Measurements from ENCODE around the gene HDLBP.

The HDLBP gene

GRCh38 chr2:241187101-241187917, 128.2 kb downstream of the HDLBP start:
- no peak for DNase-seq (ENCODE audit: low spot score in 2 of 2)
- ATAC-seq (replicated peaks; ENCODE audit: extremely low read depth, poor library complexity, severe bottlenecking): no peak
- H3K9me3 Mint-ChIP-seq: no peaks in the 10 kb centered on the region
- H3K27ac Mint-ChIP-seq (ENCODE audit: low read depth): no peak overlapping the region
- no peaks in the 10 kb centered on the region for H3K27me3 Mint-ChIP-seq
- no peaks in the 10 kb centered on the region for H3K4me1 Mint-ChIP-seq
- H3K36me3 Mint-ChIP-seq (ENCODE audit: insufficient read depth): peaks cover 6% of the 10 kb centered on the region
- H3K4me3 Mint-ChIP-seq: no peak overlapping the region

- H3K4me1 Mint-ChIP-seq: no peaks in the 10 kb centered on the region
- ATAC-seq (replicated peaks; ENCODE audit: extremely low read depth, poor library complexity, severe bottlenecking) (no peak), DNase-seq (ENCODE audit: low spot score in 2 of 2) (no peak)
- no peak overlapping the region for H3K27ac Mint-ChIP-seq (ENCODE audit: low read depth)
- H3K4me3 Mint-ChIP-seq: no peak overlapping the region
- H3K36me3 Mint-ChIP-seq (ENCODE audit: insufficient read depth): peaks cover 9% of the 10 kb centered on the region
- no peaks in the 10 kb centered on the region for H3K27me3 Mint-ChIP-seq
- H3K9me3 Mint-ChIP-seq: no peaks in the 10 kb centered on the region
Measured at GRCh38 chr2:241185961-241186360, 129.5 kb downstream of the HDLBP start.

- ATAC-seq (replicated peaks; ENCODE audit: extremely low read depth, poor library complexity, severe bottlenecking) (no peak), DNase-seq (ENCODE audit: low spot score in 2 of 2) (no peak)
- no peaks in the 10 kb centered on the region for H3K27me3 Mint-ChIP-seq
- H3K9me3 Mint-ChIP-seq: no peaks in the 10 kb centered on the region
- peaks cover 15% of the 10 kb centered on the region for H3K36me3 Mint-ChIP-seq (ENCODE audit: insufficient read depth)
- no peak overlapping the region for H3K4me3 Mint-ChIP-seq
- no peaks in the 10 kb centered on the region for H3K4me1 Mint-ChIP-seq
- no peak overlapping the region for H3K27ac Mint-ChIP-seq (ENCODE audit: low read depth)
Measured at GRCh38 chr2:241184901-241185300, 130.6 kb downstream of the HDLBP start.

- ATAC-seq (replicated peaks; ENCODE audit: extremely low read depth, poor library complexity, severe bottlenecking) (no peak), DNase-seq (ENCODE audit: low spot score in 2 of 2) (no peak)
- no peak overlapping the region for H3K4me3 Mint-ChIP-seq
- H3K36me3 Mint-ChIP-seq (ENCODE audit: insufficient read depth): peaks cover 27% of the 10 kb centered on the region
- no peaks in the 10 kb centered on the region for H3K9me3 Mint-ChIP-seq
- H3K27ac Mint-ChIP-seq (ENCODE audit: low read depth): no peak overlapping the region
- H3K27me3 Mint-ChIP-seq: no peaks in the 10 kb centered on the region
- no peaks in the 10 kb centered on the region for H3K4me1 Mint-ChIP-seq
Measured at GRCh38 chr2:241183221-241183620, 132.3 kb downstream of the HDLBP start.

- Mint-ChIP-seq H3K36me3 (ENCODE audit: insufficient read depth) (peaks cover 32% of the 10 kb centered on the region), H3K4me1 (no peaks in the 10 kb centered on the region), H3K9me3 (no peaks in the 10 kb centered on the region), H3K27me3 (no peaks in the 10 kb centered on the region), H3K4me3 (no peak overlapping the region), H3K27ac (ENCODE audit: low read depth) (no peak overlapping the region)
- ATAC-seq (replicated peaks; ENCODE audit: extremely low read depth, poor library complexity, severe bottlenecking) (no peak), DNase-seq (ENCODE audit: low spot score in 2 of 2) (no peak)
Measured at GRCh38 chr2:241182531-241183133, 132.8 kb downstream of the HDLBP start.

GRCh38 chr2:241182126-241182525, 133.3 kb downstream of the HDLBP start:
- H3K27me3 Mint-ChIP-seq: no peaks in the 10 kb centered on the region
- no peak overlapping the region for H3K27ac Mint-ChIP-seq (ENCODE audit: low read depth)
- no peak overlapping the region for H3K4me3 Mint-ChIP-seq
- H3K4me1 Mint-ChIP-seq: no peaks in the 10 kb centered on the region
- peaks cover 32% of the 10 kb centered on the region for H3K36me3 Mint-ChIP-seq (ENCODE audit: insufficient read depth)
- H3K9me3 Mint-ChIP-seq: no peaks in the 10 kb centered on the region
- DNase-seq (ENCODE audit: low spot score in 2 of 2) (no peak), ATAC-seq (replicated peaks; ENCODE audit: extremely low read depth, poor library complexity, severe bottlenecking) (no peak)

- no peaks in the 10 kb centered on the region for H3K27me3 Mint-ChIP-seq
- ATAC-seq (replicated peaks; ENCODE audit: extremely low read depth, poor library complexity, severe bottlenecking): no peak
- no peaks in the 10 kb centered on the region for H3K4me1 Mint-ChIP-seq
- no peak for DNase-seq (ENCODE audit: low spot score in 2 of 2)
- H3K27ac Mint-ChIP-seq (ENCODE audit: low read depth): no peak overlapping the region
- peaks cover 36% of the 10 kb centered on the region for H3K36me3 Mint-ChIP-seq (ENCODE audit: insufficient read depth)
- no peak overlapping the region for H3K4me3 Mint-ChIP-seq
- no peaks in the 10 kb centered on the region for H3K9me3 Mint-ChIP-seq
Measured at GRCh38 chr2:241180495-241180894, 135.0 kb downstream of the HDLBP start.

DNA sequence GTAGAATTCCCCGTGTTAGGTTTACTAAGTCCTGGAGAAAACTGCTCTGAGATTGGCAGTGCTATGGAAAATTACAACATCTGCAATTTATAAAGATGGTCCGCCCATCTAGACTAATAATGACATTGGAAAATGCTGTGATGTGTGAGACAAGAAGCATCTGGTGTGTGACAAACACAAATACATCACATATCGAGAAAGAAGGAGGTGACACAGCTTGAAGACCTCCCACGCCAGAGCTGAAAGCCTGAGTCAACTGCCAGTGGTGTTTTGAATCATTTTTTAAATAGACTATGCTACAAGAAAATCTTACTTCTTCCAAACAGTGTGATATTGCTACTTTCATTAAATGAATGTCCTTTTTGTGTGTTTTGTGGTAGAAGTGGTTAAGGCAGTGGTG, 135.6 kb downstream of the HDLBP start:
- Mint-ChIP-seq H3K4me3 (no peak overlapping the region), H3K4me1 (no peaks in the 10 kb centered on the region), H3K27ac (ENCODE audit: low read depth) (no peak overlapping the region), H3K36me3 (ENCODE audit: insufficient read depth) (peaks cover 39% of the 10 kb centered on the region), H3K27me3 (no peaks in the 10 kb centered on the region), H3K9me3 (no peaks in the 10 kb centered on the region)
- DNase-seq (ENCODE audit: low spot score in 2 of 2): no peak
- ATAC-seq (replicated peaks; ENCODE audit: extremely low read depth, poor library complexity, severe bottlenecking): no peak

- no peak overlapping the region for H3K27ac Mint-ChIP-seq (ENCODE audit: low read depth)
- DNase-seq (ENCODE audit: low spot score in 2 of 2): no peak
- H3K27me3 Mint-ChIP-seq: no peaks in the 10 kb centered on the region
- H3K36me3 Mint-ChIP-seq (ENCODE audit: insufficient read depth): peaks cover 47% of the 10 kb centered on the region
- no peak overlapping the region for H3K4me3 Mint-ChIP-seq
- H3K9me3 Mint-ChIP-seq: no peaks in the 10 kb centered on the region
- ATAC-seq (replicated peaks; ENCODE audit: extremely low read depth, poor library complexity, severe bottlenecking): no peak
- H3K4me1 Mint-ChIP-seq: peaks cover 6% of the 10 kb centered on the region
Measured at GRCh38 chr2:241178961-241179360, 136.5 kb downstream of the HDLBP start.

DNA sequence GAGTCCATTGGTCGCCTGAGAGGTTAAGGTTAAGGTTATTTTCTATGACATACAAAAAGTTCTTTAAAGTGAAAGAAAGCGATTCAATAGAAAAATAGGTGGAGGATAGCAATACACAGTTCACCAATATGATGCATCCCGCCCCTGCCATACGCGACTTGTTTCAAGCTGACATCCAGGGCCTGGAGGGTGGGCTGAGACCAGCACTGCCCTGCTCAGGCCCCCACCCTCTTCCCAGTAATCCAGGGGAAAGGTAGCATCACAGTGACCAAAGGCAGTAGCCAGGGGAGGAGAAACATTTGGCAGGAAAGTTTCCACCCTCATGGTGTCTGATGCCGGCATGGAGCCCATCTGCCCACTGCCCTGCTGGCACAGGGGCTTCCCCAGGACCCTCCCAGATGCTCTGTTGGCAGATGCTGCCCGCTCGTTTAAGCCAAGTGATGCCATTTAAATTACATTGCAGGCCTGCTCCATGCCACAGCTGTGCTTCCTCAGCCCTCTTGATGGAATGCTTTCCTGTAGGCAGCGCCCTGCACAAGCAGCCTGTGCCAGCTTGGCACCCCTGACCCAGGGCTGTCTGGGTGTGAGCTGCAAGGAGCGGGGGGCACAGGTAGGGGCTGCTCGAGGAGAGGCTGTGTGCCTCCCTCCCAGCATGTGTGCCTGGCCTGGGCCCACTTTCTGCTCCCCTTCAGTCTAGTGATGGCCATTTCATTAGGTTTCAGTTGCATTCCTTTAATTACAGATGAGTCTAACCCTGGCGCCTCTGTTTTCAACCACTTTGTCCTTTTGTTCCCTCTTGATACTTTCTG, 137.7 kb downstream of the HDLBP start:
- Mint-ChIP-seq H3K4me1 (peaks cover 8% of the 10 kb centered on the region), H3K4me3 (no peak overlapping the region), H3K27me3 (no peaks in the 10 kb centered on the region), H3K36me3 (ENCODE audit: insufficient read depth) (peaks cover 48% of the 10 kb centered on the region), H3K9me3 (no peaks in the 10 kb centered on the region), H3K27ac (ENCODE audit: low read depth) (no peak overlapping the region)
- DNase-seq (ENCODE audit: low spot score in 2 of 2) (no peak), ATAC-seq (replicated peaks; ENCODE audit: extremely low read depth, poor library complexity, severe bottlenecking) (no peak)
